ENCODE data around the gene TSHZ2. TPM values are rescaled to one million over a fixed set of nuclear protein-coding genes. Genes with fewer than 3 reads are reported as not detected.

TSHZ2 gene
- total and polyA plus RNA-seq, 2 donors (not counting 3 experiments of a cell fraction or from before 2014, with no cell fraction given) = not detected

DNA sequence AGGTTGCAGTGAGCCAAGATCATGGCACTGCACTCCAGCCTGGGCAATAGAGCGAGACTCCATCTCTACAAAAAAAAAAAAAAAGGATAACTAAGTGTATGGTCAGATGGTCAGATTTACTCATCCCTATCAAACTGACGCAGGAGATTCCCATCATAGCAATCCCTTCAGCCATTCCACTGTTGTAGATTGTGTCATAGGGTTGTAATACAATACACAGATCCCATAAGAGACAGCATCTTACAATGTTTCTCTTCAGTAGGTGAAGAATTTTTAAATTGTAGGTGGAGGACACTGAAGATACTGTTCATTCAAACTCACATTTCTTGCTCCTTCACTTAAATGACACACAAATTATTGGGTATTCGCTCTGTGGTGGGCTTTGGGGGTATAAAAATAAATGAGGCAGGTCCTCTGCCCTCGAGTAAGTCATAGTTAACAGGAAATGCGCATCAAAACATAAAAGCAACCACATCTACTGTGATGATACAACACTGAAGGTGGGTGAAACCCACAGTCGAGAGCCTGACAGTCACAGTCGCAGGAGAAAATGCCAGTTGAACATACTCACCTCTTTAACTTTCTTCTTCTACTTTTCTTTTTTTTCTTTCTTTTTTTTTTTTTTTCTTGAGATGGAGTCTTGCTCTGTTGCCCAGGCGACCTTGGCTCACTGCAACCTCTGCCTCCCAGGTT is 416.0 kb downstream of the TSHZ2 start:
- H3K79me2 ChIP-seq (ENCODE audit: control insufficient read depth, insufficient read depth, low read length) = no peaks in the 10 kb centered on the region
- intact Hi-C loops (cut with micrococcal nuclease) (no loop called here), dilution Hi-C loops (cut with MboI; ENCODE audit: extremely low pct_ligation_motif_present, low sequenced_read_pairs) (no loop called here)
- no peak overlapping the region for H3K4me3 ChIP-seq (replicated peaks in 1 of 3; ENCODE audit: insufficient read depth in 1 of 3, low read depth in 1 of 3, low read length in 3 of 3)
- POLR2A ChIA-PET = no interaction called here
- BruUV-seq (replicated peaks) = no TSS peak
- no peak overlapping the region for H3K4me2 ChIP-seq (ENCODE audit: insufficient read depth, low read length)
- no peak for FAIRE-seq
- no peak overlapping the region for H3K27ac ChIP-seq (ENCODE audit: insufficient read depth, low read depth, low read length)
- DNase-seq (ENCODE audit: low read depth, low spot score) = no peak
- H3K9me1 ChIP-seq (replicated peaks; ENCODE audit: control insufficient read depth, extremely low read depth, insufficient read depth, low read length) = no peaks in the 10 kb centered on the region
- H3K27me3 ChIP-seq (ENCODE audit: control insufficient read depth in 2 of 2, insufficient read depth in 2 of 2, low read length in 2 of 2) = no peaks in the 10 kb centered on the region
- H3K9ac ChIP-seq (replicated peaks; ENCODE audit: extremely low read depth, insufficient read depth, low read length) = no peak overlapping the region
- CTCF ChIA-PET = no interaction called here
- H4K20me1 ChIP-seq (replicated peaks; ENCODE audit: control insufficient read depth, extremely low read depth, insufficient read depth, low read length) = no peaks in the 10 kb centered on the region
- H2AFZ ChIP-seq (ENCODE audit: low read depth, low read length) = no peak overlapping the region
- H3K36me3 ChIP-seq (ENCODE audit: control insufficient read depth in 2 of 2, extremely low read depth in 1 of 2, insufficient read depth in 2 of 2, low read length in 2 of 2) = no peaks in the 10 kb centered on the region
- TF ChIP-seq POLR2AphosphoS5 (IDR thresholded peaks at IDR 0.05; ENCODE audit: insufficient read depth, low read depth, low read length) (no peak), FOS (IDR thresholded peaks at IDR 0.05; ENCODE audit: borderline replicate concordance, insufficient read depth, low read length) (no peak), MAX (IDR thresholded peaks at IDR 0.05; ENCODE audit: insufficient read depth, insufficient read length) (no peak), JUN (IDR thresholded peaks at IDR 0.05; ENCODE audit: borderline replicate concordance, insufficient read depth, insufficient read length, low read depth) (no peak), GATA2 (IDR thresholded peaks at IDR 0.05; ENCODE audit: insufficient read depth, insufficient read length, low read depth, low read length) (no peak), EZH2 (IDR thresholded peaks at IDR 0.05; ENCODE audit: borderline replicate concordance, low read depth, low read length, severe bottlenecking) (no peak), MYC (IDR thresholded peaks at IDR 0.05; ENCODE audit: low read depth, low read length) (no peak), POLR2A (IDR thresholded peaks at IDR 0.05; ENCODE audit: low read depth, low read length) (no peak)
- TF ChIP-seq, protein P1, sequence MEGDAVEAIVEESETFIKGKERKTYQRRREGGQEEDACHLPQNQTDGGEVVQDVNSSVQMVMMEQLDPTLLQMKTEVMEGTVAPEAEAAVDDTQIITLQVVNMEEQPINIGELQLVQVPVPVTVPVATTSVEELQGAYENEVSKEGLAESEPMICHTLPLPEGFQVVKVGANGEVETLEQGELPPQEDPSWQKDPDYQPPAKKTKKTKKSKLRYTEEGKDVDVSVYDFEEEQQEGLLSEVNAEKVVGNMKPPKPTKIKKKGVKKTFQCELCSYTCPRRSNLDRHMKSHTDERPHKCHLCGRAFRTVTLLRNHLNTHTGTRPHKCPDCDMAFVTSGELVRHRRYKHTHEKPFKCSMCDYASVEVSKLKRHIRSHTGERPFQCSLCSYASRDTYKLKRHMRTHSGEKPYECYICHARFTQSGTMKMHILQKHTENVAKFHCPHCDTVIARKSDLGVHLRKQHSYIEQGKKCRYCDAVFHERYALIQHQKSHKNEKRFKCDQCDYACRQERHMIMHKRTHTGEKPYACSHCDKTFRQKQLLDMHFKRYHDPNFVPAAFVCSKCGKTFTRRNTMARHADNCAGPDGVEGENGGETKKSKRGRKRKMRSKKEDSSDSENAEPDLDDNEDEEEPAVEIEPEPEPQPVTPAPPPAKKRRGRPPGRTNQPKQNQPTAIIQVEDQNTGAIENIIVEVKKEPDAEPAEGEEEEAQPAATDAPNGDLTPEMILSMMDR (IDR thresholded peaks at IDR 0.05; ENCODE audit: extremely low read depth in 1 of 2, insufficient read depth in 1 of 2, low read depth in 1 of 2, low read length in 2 of 2) = no peak
- H3K4me1 ChIP-seq (ENCODE audit: control insufficient read depth, extremely low read depth, insufficient read depth, low read length) = no peaks in the 10 kb centered on the region
- H3K9me3 ChIP-seq (replicated peaks; ENCODE audit: control insufficient read depth, insufficient read depth, low read length) = no peaks in the 10 kb centered on the region
